Pancreas (tissue), 10 donors: ENCODE measurements around the gene LST1. TPM values are rescaled to one million over a fixed set of nuclear protein-coding genes. Genes with fewer than 3 reads are reported as not detected.

Experiments
- ATAC-seq, 4 donors: fragments of 200-7000 bp; cut with Tn5 transposase; one replicate each; pipeline versions ENCODE4 v1.8.0 to v1.9.1; 2020; ENCODE audit warnings: mild to moderate bottlenecking in 4 of 4, moderate library complexity in 4 of 4
- DNase-seq, 6 donors: peaks; one replicate each; pipeline ENCODE4 v3.0.0-alpha.2; 2020
- FAIRE-seq: peaks from 2 replicates; lab custom pipeline; 2012; peaks lifted over from hg19 to GRCh38; lab: Jason Lieb, UNC
- H3K27ac ChIP-seq, 4 donors: fragments of 200-600 bp; sonication (generic); 1 replicate in 3 of 4; 2 replicates in 1 of 4; pipeline versions ENCODE4 v1.5.0 to v1.8.0; 2020
- H3K27me3 ChIP-seq, 4 donors: fragments of 200-600 bp; one replicate each; pipeline ENCODE4 v1.8.0; 2021
- H3K36me3 ChIP-seq, 3 donors: fragments of 200-600 bp; sonication (generic) in 1 of 3; one replicate each; pipeline versions ENCODE4 v1.5.0 to v1.8.0; 2020 to 2021
- H3K4me1 ChIP-seq, 3 donors: fragments of 200-600 bp; one replicate each; pipeline ENCODE4 v1.8.0; 2021
- H3K4me3 ChIP-seq, 4 donors: fragments of 200-600 bp; sonication (generic) in 2 of 4; one replicate each; pipeline versions ENCODE4 v1.5.0 to v1.8.0; 2020 to 2021
- H3K9me3 ChIP-seq, 4 donors: fragments of 200-600 bp; one replicate each; pipeline ENCODE4 v1.8.0; 2021
- WGBS, 2 donors: extraction: QIAGEN DNeasy Blood & Tissue Kit; methylation state at CpG; one replicate each; pipeline ENCODE4 v1.1.7; 2013; 5-methylcytosine and 5-hydroxymethylcytosine counted together
- intact Hi-C, 3 donors: fragments of 100-400 bp; cut with DNase I; formaldehyde crosslinking; loops; one replicate each; pipeline versions ENCODE4 v1.11.1 to v1.14.2; 2022
- microRNA-seq, 2 donors: library from miRNA; unstranded; fragments of <30 nt; microRNA quantifications; one replicate each; pipeline versions ENCODE4 to v1.1.0, GENCODE V29; 2019 to 2020
- polyA plus RNA-seq, 2 donors: library from polyadenylated mRNA; stranded (reverse); fragments of 200-250 nt; gene quantifications; one replicate each; pipeline ENCODE4 v1.2.3, GENCODE V29; 2013
- total RNA-seq, 6 donors: library from RNA; stranded (reverse); fragmentation: NEBNext Ultra II Directional in 4 of 6; extraction: Animal tissue kit (Norgen Biotek cat#: 25700) in 4 of 6; gene quantifications; one replicate each; pipeline versions ENCODE4 v1.2.1 to v1.2.4, GENCODE V29; 2021 to 2023
- TF ChIP-seq, protein P1 (sequence below), 4 donors: fragments of 200-600 bp; sonication (generic) in 3 of 4; IDR thresholded peaks; one replicate each; pipeline versions ENCODE4 v1.5.0 to v1.8.0; 2021; ENCODE audit warnings: antibody characterized with exemption in 4 of 4
- donor health status: healthy with polysubstance abuse.
- donor health status: DM: no; HTN: no; CAD: no; lungs with moderate emphysema.
- donor health status: DM: no; HTN: no; CAD: no.
- donor health status: control.
- donor health status: control.
- donor health status: Bipolar disorder and iron deficiency.
- donor health status: DM: yes; HTN: yes; CAD: no.
- donor health status: DM: no; HTN: no; CAD: no.
- donor health status: DM: no; HTN: no; CAD: no.
- donor health status: DM: yes; HTN: yes; CAD: no.

Gene LST1
- total and polyA plus RNA-seq, 8 donors, result 0.56 to 12.9 (median 4.7) TPM

DNA sequence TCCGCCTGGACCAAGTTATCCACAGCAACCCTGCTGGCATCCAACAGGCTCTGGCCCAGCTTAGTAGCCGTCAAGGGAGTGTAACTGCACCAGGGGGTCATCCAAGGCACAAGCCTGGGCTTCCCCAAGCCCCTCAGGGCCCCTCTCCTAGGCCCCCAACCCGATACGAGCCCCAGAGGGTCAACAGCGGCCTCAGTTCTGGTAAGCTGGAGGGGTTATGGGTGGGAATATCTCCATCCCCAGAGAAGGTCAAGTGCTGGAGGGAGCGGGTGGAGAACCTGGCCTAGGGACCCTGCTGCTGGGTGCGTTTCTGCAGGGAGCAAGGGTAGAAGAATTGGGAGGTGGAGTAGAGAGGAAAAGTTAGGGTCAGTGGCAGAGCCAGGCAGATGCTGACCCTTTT lies 47.4 kb downstream of the LST1 start:
- no peak for DNase-seq
- H3K4me3 ChIP-seq, result no peak overlapping the region
- H3K9me3 ChIP-seq, result no peaks in the 10 kb centered on the region
- H3K36me3 ChIP-seq, result peaks cover 9 to 78% (median 62%) of the 10 kb centered on the region in 3 donors
- H3K4me1 ChIP-seq, result no peaks in the 10 kb centered on the region
- no peak for FAIRE-seq
- H3K27ac ChIP-seq, result no peak overlapping the region
- WGBS, 2 donors, result 93 to 95% methylated on average over 7 of the region's 7 CpGs
- intact Hi-C loops, result no loop called here
- no peak for ATAC-seq
- H3K27me3 ChIP-seq, result no peaks in the 10 kb centered on the region
- TF ChIP-seq, protein P1, sequence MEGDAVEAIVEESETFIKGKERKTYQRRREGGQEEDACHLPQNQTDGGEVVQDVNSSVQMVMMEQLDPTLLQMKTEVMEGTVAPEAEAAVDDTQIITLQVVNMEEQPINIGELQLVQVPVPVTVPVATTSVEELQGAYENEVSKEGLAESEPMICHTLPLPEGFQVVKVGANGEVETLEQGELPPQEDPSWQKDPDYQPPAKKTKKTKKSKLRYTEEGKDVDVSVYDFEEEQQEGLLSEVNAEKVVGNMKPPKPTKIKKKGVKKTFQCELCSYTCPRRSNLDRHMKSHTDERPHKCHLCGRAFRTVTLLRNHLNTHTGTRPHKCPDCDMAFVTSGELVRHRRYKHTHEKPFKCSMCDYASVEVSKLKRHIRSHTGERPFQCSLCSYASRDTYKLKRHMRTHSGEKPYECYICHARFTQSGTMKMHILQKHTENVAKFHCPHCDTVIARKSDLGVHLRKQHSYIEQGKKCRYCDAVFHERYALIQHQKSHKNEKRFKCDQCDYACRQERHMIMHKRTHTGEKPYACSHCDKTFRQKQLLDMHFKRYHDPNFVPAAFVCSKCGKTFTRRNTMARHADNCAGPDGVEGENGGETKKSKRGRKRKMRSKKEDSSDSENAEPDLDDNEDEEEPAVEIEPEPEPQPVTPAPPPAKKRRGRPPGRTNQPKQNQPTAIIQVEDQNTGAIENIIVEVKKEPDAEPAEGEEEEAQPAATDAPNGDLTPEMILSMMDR (IDR thresholded peaks at IDR 0.05), result no peak

- ATAC-seq (no peak), DNase-seq (no peak), FAIRE-seq (no peak)
- intact Hi-C loops, result no loop called here
- H3K27ac ChIP-seq, result no peak overlapping the region
- H3K36me3 ChIP-seq, result peaks cover 9 to 77% (median 57%) of the 10 kb centered on the region in 3 donors
- H3K27me3 ChIP-seq, result no peaks in the 10 kb centered on the region
- no peak overlapping the region for H3K4me3 ChIP-seq
- H3K4me1 ChIP-seq, result no peaks in the 10 kb centered on the region
- H3K9me3 ChIP-seq, result no peaks in the 10 kb centered on the region
- 91 to 92% methylated on average over 3 of the region's 3 CpGs for whole genome bisulfite sequencing, 2 donors
- TF ChIP-seq, protein P1 (IDR thresholded peaks at IDR 0.05), result no peak
These were observed 48.1 kb downstream of the LST1 start for GRCh38 chr6:31634131-31634530.

- DNase-seq (no peak), FAIRE-seq (no peak), ATAC-seq (no peak)
- TF ChIP-seq, protein P1 (IDR thresholded peaks at IDR 0.05), result no peak
- WGBS, 2 donors, result 82 to 87% methylated on average over 11 of the region's 11 CpGs
- Histone ChIP-seq H3K27me3 (no peaks in the 10 kb centered on the region), H3K4me1 (no peaks in the 10 kb centered on the region), H3K4me3 (no peak overlapping the region), H3K36me3 (peaks cover 6 to 77% (median 49%) of the 10 kb centered on the region in 3 donors), H3K27ac (no peak overlapping the region), H3K9me3 (no peaks in the 10 kb centered on the region)
- intact Hi-C loops, result no loop called here
These were observed 49.0 kb downstream of the LST1 start for GRCh38 chr6:31634969-31635575.

- Histone ChIP-seq H3K4me3 (no peak overlapping the region), H3K27ac (no peak overlapping the region), H3K4me1 (no peaks in the 10 kb centered on the region), H3K27me3 (no peaks in the 10 kb centered on the region), H3K36me3 (peaks cover 11 to 77% (median 47%) of the 10 kb centered on the region in 3 donors), H3K9me3 (no peaks in the 10 kb centered on the region)
- DNase-seq, result no peak
- FAIRE-seq, result no peak
- intact Hi-C loops, result no loop called here
- TF ChIP-seq, protein P1 (IDR thresholded peaks at IDR 0.05), result no peak
- 85 to 86% methylated on average over 27 of the region's 27 CpGs for WGBS, 2 donors
- ATAC-seq, result peak in 1 of 4 donors; percentile 7
These were observed 50.9 kb downstream of the LST1 start for GRCh38 chr6:31636698-31637596.

Small RNA genes within 50 kb of the gene (microRNA-seq; reads per million reads assigned to microRNA genes)
- 0 reads per million in 2 donors for gene MIR6832

Other genes with a start within 250 kb of the LST1 start
Only the 30 nearest of the 35 such genes appear.
- gene MICA, start 182.7 kb upstream of the LST1 start, total RNA-seq, result 10 to 100 TPM in 1 of 6 donors, 1 to 10 TPM in 5; 4.8 to 15.8 (median 5.7) TPM
- gene MICA, start 182.7 kb upstream of the LST1 start, polyA plus RNA-seq, result 10 to 100 TPM; 13.6 to 22.6 TPM
- 1 to 10 TPM in 2 of 6 donors, under 1 TPM in 4; 0.24 to 1.7 (median 0.51) TPM for gene MICB, start 88.1 kb upstream of the LST1 start, total RNA-seq
- under 1 TPM; 0.23 to 0.76 TPM for gene MICB, start 88.1 kb upstream of the LST1 start, polyA plus RNA-seq
- not detected for gene MCCD1, start 57.3 kb upstream of the LST1 start, total RNA-seq
- not detected for gene MCCD1, start 57.3 kb upstream of the LST1 start, polyA plus RNA-seq
- gene DDX39B, start 44.3 kb upstream of the LST1 start, total RNA-seq, result 100 to 1,000 TPM; 134 to 233 (median 153) TPM
- 100 to 1,000 TPM; 423 to 669 TPM for gene DDX39B, start 44.3 kb upstream of the LST1 start, polyA plus RNA-seq
- under 1 TPM; 0.16 to 0.81 (median 0.36) TPM for gene ATP6V1G2, start 39.7 kb upstream of the LST1 start, total RNA-seq
- gene ATP6V1G2, start 39.7 kb upstream of the LST1 start, polyA plus RNA-seq, result 1 to 10 TPM; 1.9 to 2.1 TPM
- 10 to 100 TPM; 12.1 to 25.3 (median 20.8) TPM for gene NFKBIL1, start 38.7 kb upstream of the LST1 start, total RNA-seq
- 10 to 100 TPM; 26.5 to 46.0 TPM for gene NFKBIL1, start 38.7 kb upstream of the LST1 start, polyA plus RNA-seq
- 1 to 10 TPM in 1 of 6 donors, under 1 TPM in 1, not detected in 4; 0.12 to 1.3 TPM for gene LTA, start 14.0 kb upstream of the LST1 start, total RNA-seq
- under 1 TPM; 0.05 to 0.15 TPM for gene LTA, start 14.0 kb upstream of the LST1 start, polyA plus RNA-seq
- under 1 TPM in 5 of 6 donors, not detected in 1; 0.29 to 0.87 (median 0.58) TPM for gene TNF, start 10.7 kb upstream of the LST1 start, total RNA-seq
- under 1 TPM; 0.11 to 0.42 TPM for gene TNF, start 10.7 kb upstream of the LST1 start, polyA plus RNA-seq
- gene LTB, start 3.9 kb upstream of the LST1 start, total RNA-seq, result 10 to 100 TPM in 1 of 6 donors, 1 to 10 TPM in 3, under 1 TPM in 2; 0.71 to 19.4 (median 1.9) TPM
- gene LTB, start 3.9 kb upstream of the LST1 start, polyA plus RNA-seq, result 1 to 10 TPM; 1.4 to 7.3 TPM
- gene NCR3, start 6.7 kb downstream of the LST1 start, total RNA-seq, result under 1 TPM in 1 of 6 donors, not detected in 5; 0.28 TPM
- gene NCR3, start 6.7 kb downstream of the LST1 start, polyA plus RNA-seq, result not detected
- gene AIF1, start 29.0 kb downstream of the LST1 start, total RNA-seq, result 10 to 100 TPM in 2 of 6 donors, 1 to 10 TPM in 4; 1.1 to 18.6 (median 5.3) TPM
- gene AIF1, start 29.0 kb downstream of the LST1 start, polyA plus RNA-seq, result 10 to 100 TPM; 16.2 to 16.4 TPM
- 10 to 100 TPM; 45.3 to 97.6 (median 73.5) TPM for gene PRRC2A, start 34.4 kb downstream of the LST1 start, total RNA-seq
- gene PRRC2A, start 34.4 kb downstream of the LST1 start, polyA plus RNA-seq, result 100 to 1,000 TPM; 138 to 144 TPM
- 100 to 1,000 TPM in 4 of 6 donors, 10 to 100 TPM in 2; 93.3 to 160 (median 113) TPM for gene BAG6, start 66.4 kb downstream of the LST1 start, total RNA-seq
- 100 to 1,000 TPM; 283 to 292 TPM for gene BAG6, start 66.4 kb downstream of the LST1 start, polyA plus RNA-seq
- 1 to 10 TPM in 3 of 6 donors, under 1 TPM in 3; 0.62 to 2.6 (median 0.98) TPM for gene APOM, start 69.6 kb downstream of the LST1 start, total RNA-seq
- gene APOM, start 69.6 kb downstream of the LST1 start, polyA plus RNA-seq, result 1 to 10 TPM; 3.4 to 5.0 TPM
- gene C6orf47, start 74.5 kb downstream of the LST1 start, total RNA-seq, result 10 to 100 TPM in 1 of 6 donors, 1 to 10 TPM in 5; 6.9 to 12.0 (median 9.0) TPM
- 10 to 100 TPM; 10.8 to 11.2 TPM for gene C6orf47, start 74.5 kb downstream of the LST1 start, polyA plus RNA-seq
- 1 to 10 TPM; 5.5 to 9.5 (median 6.1) TPM for gene GPANK1, start 78.7 kb downstream of the LST1 start, total RNA-seq
- gene GPANK1, start 78.7 kb downstream of the LST1 start, polyA plus RNA-seq, result 10 to 100 TPM; 11.2 to 11.6 TPM
- 10 to 100 TPM; 48.1 to 65.9 (median 57.8) TPM for gene CSNK2B, start 79.8 kb downstream of the LST1 start, total RNA-seq
- 100 to 1,000 TPM in 1 of 2 donors, 10 to 100 TPM in 1; 86.8 to 116 TPM for gene CSNK2B, start 79.8 kb downstream of the LST1 start, polyA plus RNA-seq
- 1 to 10 TPM; 3.0 to 8.2 (median 4.0) TPM for gene LY6G5B, start 83.7 kb downstream of the LST1 start, total RNA-seq
- 10 to 100 TPM in 1 of 2 donors, 1 to 10 TPM in 1; 9.2 to 11.4 TPM for gene LY6G5B, start 83.7 kb downstream of the LST1 start, polyA plus RNA-seq
- 1 to 10 TPM; 1.6 to 2.9 (median 2.3) TPM for gene LY6G5C, start 94.8 kb downstream of the LST1 start, total RNA-seq
- 1 to 10 TPM; 2.4 to 2.5 TPM for gene LY6G5C, start 94.8 kb downstream of the LST1 start, polyA plus RNA-seq
- gene ABHD16A, start 117.0 kb downstream of the LST1 start, total RNA-seq, result 10 to 100 TPM; 14.9 to 34.2 (median 19.7) TPM
- gene ABHD16A, start 117.0 kb downstream of the LST1 start, polyA plus RNA-seq, result 10 to 100 TPM; 31.9 to 61.5 TPM
- not detected for gene LY6G6F, start 120.6 kb downstream of the LST1 start, total RNA-seq
- not detected for gene LY6G6F, start 120.6 kb downstream of the LST1 start, polyA plus RNA-seq
- not detected for gene LY6G6D, start 129.1 kb downstream of the LST1 start, total RNA-seq
- not detected for gene LY6G6D, start 129.1 kb downstream of the LST1 start, polyA plus RNA-seq
- gene LY6G6C, start 135.5 kb downstream of the LST1 start, total RNA-seq, result not detected
- gene LY6G6C, start 135.5 kb downstream of the LST1 start, polyA plus RNA-seq, result not detected
- under 1 TPM in 1 of 6 donors, not detected in 5; 0.06 TPM for gene MPIG6B, start 137.1 kb downstream of the LST1 start, total RNA-seq
- under 1 TPM in 1 of 2 donors, not detected in 1; 0.05 TPM for gene MPIG6B, start 137.1 kb downstream of the LST1 start, polyA plus RNA-seq
- 10 to 100 TPM in 4 of 6 donors, 1 to 10 TPM in 2; 6.5 to 32.8 (median 13.0) TPM for gene DDAH2, start 143.0 kb downstream of the LST1 start, total RNA-seq
- gene DDAH2, start 143.0 kb downstream of the LST1 start, polyA plus RNA-seq, result 10 to 100 TPM; 58.2 to 68.8 TPM
- gene CLIC1, start 150.3 kb downstream of the LST1 start, total RNA-seq, result 100 to 1,000 TPM in 2 of 6 donors, 10 to 100 TPM in 4; 61.0 to 150 (median 80.8) TPM
- 100 to 1,000 TPM in 1 of 2 donors, 10 to 100 TPM in 1; 91.8 to 154 TPM for gene CLIC1, start 150.3 kb downstream of the LST1 start, polyA plus RNA-seq
- gene MSH5, start 153.7 kb downstream of the LST1 start, total RNA-seq, result 1 to 10 TPM; 2.2 to 7.6 (median 5.3) TPM
- gene MSH5, start 153.7 kb downstream of the LST1 start, polyA plus RNA-seq, result 10 to 100 TPM; 11.3 to 17.4 TPM
- 1 to 10 TPM in 1 of 6 donors, under 1 TPM in 4, not detected in 1; 0.51 to 1.9 (median 0.64) TPM for gene SAPCD1, start 176.4 kb downstream of the LST1 start, total RNA-seq
- 10 to 100 TPM in 1 of 2 donors, 1 to 10 TPM in 1; 4.8 to 11.1 TPM for gene SAPCD1, start 176.4 kb downstream of the LST1 start, polyA plus RNA-seq
- 1 to 10 TPM; 2.9 to 5.0 (median 4.3) TPM for gene VWA7, start 191.1 kb downstream of the LST1 start, total RNA-seq
- 10 to 100 TPM in 1 of 2 donors, 1 to 10 TPM in 1; 5.6 to 11.9 TPM for gene VWA7, start 191.1 kb downstream of the LST1 start, polyA plus RNA-seq
- 10 to 100 TPM; 22.0 to 48.1 (median 36.2) TPM for gene VARS1, start 209.5 kb downstream of the LST1 start, total RNA-seq
- gene VARS1, start 209.5 kb downstream of the LST1 start, polyA plus RNA-seq, result 10 to 100 TPM; 35.3 to 67.3 TPM